Stomach (tissue), 9 donors: ENCODE data around the gene BBS1. TPM values are rescaled to one million over a fixed set of nuclear protein-coding genes. Genes with fewer than 3 reads are reported as not detected.
"Not testable (repeated sequence)": the region's sequence is repeated elsewhere in the genome, so short reads cannot be mapped to it uniquely, and the experiment has no call there.

ENCODE experiments used
- DNase-seq, 2 donors: peaks; one replicate each; pipeline versions ENCODE4 v3.0.0 to v3.0.0-alpha.2; 2013 to 2019
- H3K27ac ChIP-seq, 5 donors: fragments of 200-600 bp in 4 of 5; sonication (generic) in 4 of 5; one replicate each; pipeline ENCODE4 v1.5.1; 2013 to 2019; ENCODE audit warnings: mild to moderate bottlenecking in 1 of 5, moderate library complexity in 1 of 5
- H3K27me3 ChIP-seq, 3 donors: fragments of 200-600 bp; sonication (generic); one replicate each; pipeline ENCODE4 v1.5.1; 2017 to 2019; ENCODE audit warnings: mixed run types in 1 of 3
- H3K36me3 ChIP-seq, 4 donors: fragments of 200-600 bp; sonication (generic); 1 replicate in 3 of 4; 2 replicates in 1 of 4; pipeline ENCODE4 v1.5.1; 2016 to 2019
- H3K4me1 ChIP-seq, 4 donors: fragments of 200-600 bp; sonication (generic); one replicate each; pipeline ENCODE4 v1.5.1; 2016 to 2019
- H3K4me3 ChIP-seq, 4 donors: fragments of 200-600 bp; sonication (generic) in 3 of 4; one replicate each; pipeline ENCODE4 v1.5.1; 2016 to 2019; ENCODE audit warnings: mild to moderate bottlenecking in 1 of 4
- H3K9me3 ChIP-seq, 4 donors: fragments of 200-600 bp; sonication (generic); one replicate each; pipeline ENCODE4 v1.5.1; 2016 to 2019
- EP300 ChIP-seq: sonication (generic); formaldehyde crosslinking; IDR thresholded peaks from one replicate; pipeline ENCODE4 v1.6.1; 2017; ENCODE audit warnings: antibody characterized with exemption
- POLR2A ChIP-seq, 4 donors: fragments of 450-650 bp; IDR thresholded peaks; one replicate each; pipeline ENCODE4 v1.6.1; 2016; ENCODE audit warnings: antibody characterized with exemption in 4 of 4, control low read depth in 2 of 4, mild to moderate bottlenecking in 1 of 4, moderate library complexity in 1 of 4
- POLR2AphosphoS5 ChIP-seq, 3 donors: sonication (generic); formaldehyde crosslinking; IDR thresholded peaks; one replicate each; pipeline ENCODE4 v1.6.1; 2016; ENCODE audit warnings: antibody characterized with exemption in 3 of 3
- WGBS, 5 donors: extraction: QIAGEN DNeasy Blood & Tissue Kit in 3 of 5; methylation state at CpG; one replicate each; pipeline versions ENCODE4 v1.1.5 to v1.1.7; 2013 to 2018; 5-methylcytosine and 5-hydroxymethylcytosine counted together
- intact Hi-C: fragments of 100-400 bp; cut with DNase I; formaldehyde crosslinking; loops from one replicate; pipeline ENCODE4 v1.15.1; 2023; ENCODE audit warnings: low total_unique reads
- polyA plus RNA-seq, 3 donors: library from polyadenylated mRNA; stranded (reverse); fragments of 200-250 nt; gene quantifications; one replicate each; pipeline ENCODE4 v1.2.3, GENCODE V29; 2013
- total RNA-seq, 5 donors: library from RNA; depleted of rRNA; stranded (reverse); fragments of >200 nt; gene quantifications; one replicate each; pipeline versions ENCODE4 v1.1.0 to v1.2.3, GENCODE V29; 2014 to 2016
- TF ChIP-seq, protein P1 (sequence below), 7 experiments: fragments of 450-650 bp in 4 of 7; fragments of 200-600 bp in 3 of 7; sonication (generic) in 3 of 7; IDR thresholded peaks; one replicate each; pipeline ENCODE4 v1.5.1; 2016 to 2019; ENCODE audit warnings: antibody characterized with exemption in 7 of 7, control low read depth in 2 of 7, mild to moderate bottlenecking in 1 of 7
- donor health status: healthy with polysubstance abuse.
- donor health status: Bipolar disorder and iron deficiency.
- donor health status: healthy.

The BBS1 gene
- total and polyA plus RNA-seq, 8 donors = 12.3 to 138 (median 24.6) TPM

DNA sequence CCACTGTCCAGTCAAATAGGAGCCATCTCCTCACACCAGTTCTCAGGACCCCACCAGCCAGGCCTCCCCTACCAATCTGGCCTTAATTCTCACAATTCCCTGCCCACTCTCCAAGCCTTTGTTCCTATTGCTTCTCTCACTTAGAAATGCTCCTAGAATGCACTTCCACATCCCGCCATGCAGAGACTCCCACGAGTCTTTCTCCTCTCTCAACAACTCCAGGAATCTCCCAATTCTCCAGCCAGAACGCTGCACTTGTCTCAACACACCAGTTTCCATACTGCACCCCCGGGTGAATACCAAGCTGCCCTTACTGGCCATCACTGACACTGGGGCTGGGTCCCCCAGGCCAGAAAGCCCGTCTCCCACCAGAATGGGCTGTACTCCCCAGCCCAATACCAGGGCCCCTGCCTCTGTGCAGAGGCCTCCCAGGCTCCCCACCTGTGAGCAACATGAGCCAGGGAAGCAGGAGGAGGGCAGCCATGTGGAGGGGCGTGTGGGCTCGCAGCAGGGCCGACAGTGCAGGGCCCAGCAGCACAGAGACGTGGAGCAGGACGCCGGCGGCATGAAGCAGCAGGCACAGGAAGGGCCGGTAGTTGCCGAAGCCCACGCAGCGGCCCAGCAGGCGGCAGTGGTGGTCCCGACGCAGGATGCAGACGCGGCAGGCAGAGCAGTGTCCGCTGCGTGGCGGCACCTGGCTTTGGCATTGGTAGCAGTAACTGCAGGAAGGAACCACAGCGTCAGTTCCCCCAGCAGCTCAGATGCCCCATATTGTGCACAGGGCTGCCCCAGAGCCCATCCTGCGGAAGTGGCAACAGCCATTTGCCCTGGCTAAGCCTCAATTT is 33.0 kb downstream of the BBS1 start:
- H3K4me3 ChIP-seq = no peak overlapping the region
- peak overlapping the region in 3 of 5 donors; percentile 36 to 59 (median 47) for H3K27ac ChIP-seq
- H3K27me3 ChIP-seq = peaks cover 0 to 4% (median 0%) of the 10 kb centered on the region in 3 donors
- peaks cover 11 to 50% (median 49%) of the 10 kb centered on the region in 4 donors for H3K36me3 ChIP-seq
- no peaks in the 10 kb centered on the region for H3K9me3 ChIP-seq
- WGBS, 5 donors = 36 to 61% (median 54%) methylated on average over 22 to 26 of the region's 26 CpGs
- peak in 1 of 3 donors; percentile 36 for TF ChIP-seq POLR2AphosphoS5 (IDR thresholded peaks at IDR 0.05)
- TF ChIP-seq EP300 = no peak
- intact Hi-C loops = no loop called here
- peaks cover 17 to 47% (median 37%) of the 10 kb centered on the region in 4 donors for H3K4me1 ChIP-seq
- peak; percentile 47 to 91 for DNase-seq

DNA sequence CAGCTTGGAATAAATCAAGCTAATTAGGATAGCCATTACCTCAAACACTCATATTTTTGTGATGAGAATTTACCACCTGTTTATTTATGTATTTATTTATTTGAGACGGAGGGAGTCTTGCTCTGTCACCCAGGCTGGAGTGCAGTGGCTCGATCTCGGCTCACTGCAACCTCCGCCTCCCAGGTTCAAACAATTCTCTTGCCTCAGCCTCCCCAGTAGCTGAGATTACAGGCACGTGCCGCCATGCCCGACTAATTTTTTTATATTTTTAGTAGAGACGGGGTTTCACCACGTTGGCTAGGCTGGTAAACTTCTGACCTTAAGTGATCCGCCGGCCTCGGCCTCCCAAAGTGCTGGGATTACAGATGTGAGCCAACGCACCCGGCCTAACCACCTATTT is 34.5 kb downstream of the BBS1 start:
- Histone ChIP-seq H3K4me1 (peaks cover 17 to 47% (median 37%) of the 10 kb centered on the region in 4 donors), H3K4me3 (peak overlapping the region; percentile 68 to 97 (median 80)), H3K36me3 (peaks cover 6 to 35% (median 34%) of the 10 kb centered on the region in 4 donors), H3K27ac (peak overlapping the region in 3 of 5 donors; percentile 77 to 93 (median 81))
- H3K27me3 ChIP-seq, H3K9me3 ChIP-seq, DNase-seq, intact Hi-C loops: not testable (repeated sequence)
- WGBS, 5 donors = 48 to 71% (median 62%) methylated on average over 14 of the region's 14 CpGs

GRCh38 chr11:66545701-66546367 is 35.4 kb downstream of the BBS1 start, which contains the start of gene ZDHHC24:
TSS of gene ZDHHC24 (minus strand) at chr11:66546048. CDS start at chr11:66546003, 45 bp downstream.
- H3K9me3 ChIP-seq = no peaks in the 10 kb centered on the region
- peaks cover 6 to 28% (median 26%) of the 10 kb centered on the region in 4 donors for H3K36me3 ChIP-seq
- peak; percentile 97 to 98 for DNase-seq
- WGBS, 5 donors = 0 to 1% (median 0%) methylated on average over 17 to 71 of the region's 71 CpGs
- peak within 1 kb of the TSS; percentile 77 to 93 (median 81) for H3K27ac ChIP-seq
- H3K4me1 ChIP-seq = peaks cover 17 to 47% (median 37%) of the 10 kb centered on the region in 4 donors
- TF ChIP-seq, protein P1, sequence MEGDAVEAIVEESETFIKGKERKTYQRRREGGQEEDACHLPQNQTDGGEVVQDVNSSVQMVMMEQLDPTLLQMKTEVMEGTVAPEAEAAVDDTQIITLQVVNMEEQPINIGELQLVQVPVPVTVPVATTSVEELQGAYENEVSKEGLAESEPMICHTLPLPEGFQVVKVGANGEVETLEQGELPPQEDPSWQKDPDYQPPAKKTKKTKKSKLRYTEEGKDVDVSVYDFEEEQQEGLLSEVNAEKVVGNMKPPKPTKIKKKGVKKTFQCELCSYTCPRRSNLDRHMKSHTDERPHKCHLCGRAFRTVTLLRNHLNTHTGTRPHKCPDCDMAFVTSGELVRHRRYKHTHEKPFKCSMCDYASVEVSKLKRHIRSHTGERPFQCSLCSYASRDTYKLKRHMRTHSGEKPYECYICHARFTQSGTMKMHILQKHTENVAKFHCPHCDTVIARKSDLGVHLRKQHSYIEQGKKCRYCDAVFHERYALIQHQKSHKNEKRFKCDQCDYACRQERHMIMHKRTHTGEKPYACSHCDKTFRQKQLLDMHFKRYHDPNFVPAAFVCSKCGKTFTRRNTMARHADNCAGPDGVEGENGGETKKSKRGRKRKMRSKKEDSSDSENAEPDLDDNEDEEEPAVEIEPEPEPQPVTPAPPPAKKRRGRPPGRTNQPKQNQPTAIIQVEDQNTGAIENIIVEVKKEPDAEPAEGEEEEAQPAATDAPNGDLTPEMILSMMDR (IDR thresholded peaks at IDR 0.05) = no peak
- TF ChIP-seq EP300 (no peak), POLR2AphosphoS5 (IDR thresholded peaks at IDR 0.05) (peak; percentile 66 to 90 (median 87)), POLR2A (IDR thresholded peaks at IDR 0.05) (peak in 1 of 4 donors; percentile 43)
- H3K4me3 ChIP-seq = peak within 1 kb of the TSS; percentile 68 to 97 (median 80)
- intact Hi-C loops = no loop called here
- H3K27me3 ChIP-seq = peaks cover 0 to 4% (median 0%) of the 10 kb centered on the region in 3 donors

DNA sequence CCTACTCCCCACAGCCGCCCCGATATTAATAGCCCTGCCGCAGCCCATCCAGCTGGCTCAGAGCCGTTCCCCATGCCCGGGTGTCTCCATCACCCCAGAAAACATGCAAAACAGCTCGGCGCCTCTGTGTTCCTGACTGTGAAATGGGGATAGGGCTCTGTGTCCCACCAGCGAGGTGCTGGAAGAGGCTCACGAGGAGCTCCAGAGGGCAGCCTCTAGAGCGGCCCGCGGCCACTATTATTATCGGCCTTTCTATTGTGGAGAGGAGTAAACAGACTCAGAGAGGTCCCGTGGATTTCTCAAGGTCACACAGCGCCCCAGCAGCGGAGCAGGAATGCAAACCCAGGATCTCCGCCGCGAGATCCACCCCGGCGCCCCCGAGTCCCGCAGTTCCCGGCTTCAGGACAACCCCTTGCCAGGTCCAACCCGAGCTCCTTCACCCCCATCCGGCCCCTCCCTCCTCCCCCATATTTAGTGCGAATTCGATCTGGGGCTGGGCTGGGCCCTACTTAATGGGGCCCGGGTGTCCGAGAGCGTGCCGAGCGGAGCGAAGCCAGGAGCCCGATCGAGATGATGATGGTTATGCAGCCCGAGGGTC is 36.0 kb downstream of the BBS1 start, which contains the start of gene ACTN3:
Gene ACTN3 (plus strand): TSS at position 536 of the 598 bp plus-strand sequence. CDS start 35 bp downstream, at position 571.
- H3K9me3 ChIP-seq = no peaks in the 10 kb centered on the region
- intact Hi-C loops = no loop called here
- WGBS, 5 donors = 2 to 11% (median 4%) methylated on average over 31 to 37 of the region's 37 CpGs
- peak within 1 kb of the TSS; percentile 77 to 93 (median 81) for H3K27ac ChIP-seq
- TF ChIP-seq POLR2AphosphoS5 (IDR thresholded peaks at IDR 0.05) (no peak), EP300 (no peak), POLR2A (IDR thresholded peaks at IDR 0.05) (no peak)
- TF ChIP-seq, protein P1 (IDR thresholded peaks at IDR 0.05) = no peak
- H3K4me3 ChIP-seq = peak within 1 kb of the TSS; percentile 68 to 97 (median 80)
- DNase-seq = peak in 1 of 2 donors; percentile 60
- peaks cover 6 to 21% (median 19%) of the 10 kb centered on the region in 4 donors for H3K36me3 ChIP-seq
- H3K4me1 ChIP-seq = peaks cover 17 to 47% (median 37%) of the 10 kb centered on the region in 4 donors
- H3K27me3 ChIP-seq = peaks cover 0 to 4% (median 0%) of the 10 kb centered on the region in 3 donors
